Heart right ventricle (tissue), 16 donors: ENCODE data around the gene FOXD4. TPM values are rescaled to one million over a fixed set of nuclear protein-coding genes. Genes with fewer than 3 reads are reported as not detected.
A peak's percentile ranks its signal among the peaks of the same experiment; 100 is the strongest.
"Not testable (repeated sequence)": the region's sequence is repeated elsewhere in the genome, so short reads cannot be mapped to it uniquely, and the experiment has no call there.

Source experiments
- ATAC-seq, 8 donors: fragments of 200-7000 bp; cut with Tn5 transposase; one replicate each; pipeline ENCODE4 v1.9.1; 2020; ENCODE audit warnings: mild to moderate bottlenecking in 8 of 8, moderate library complexity in 8 of 8, moderate number of reproducible peaks in 1 of 8
- DNase-seq, 2 donors: peaks; one replicate each; pipeline ENCODE4 v3.0.0-alpha.2; 2020
- H3K27ac ChIP-seq, 10 donors: fragments of 200-600 bp; sonication (generic) in 2 of 10; one replicate each; pipeline versions ENCODE4 v1.5.0 to v1.8.0; 2020 to 2022; ENCODE audit warnings: mild to moderate bottlenecking in 3 of 10
- H3K27me3 ChIP-seq, 7 donors: fragments of 200-600 bp; one replicate each; pipeline ENCODE4 v1.8.0; 2021 to 2022; ENCODE audit warnings: mild to moderate bottlenecking in 2 of 7
- H3K36me3 ChIP-seq, 9 donors: fragments of 200-600 bp; sonication (generic) in 1 of 9; one replicate each; pipeline versions ENCODE4 v1.5.0 to v1.8.0; 2020 to 2022; ENCODE audit warnings: mild to moderate bottlenecking in 2 of 9
- H3K4me1 ChIP-seq, 9 donors: fragments of 200-600 bp; sonication (generic) in 1 of 9; one replicate each; pipeline versions ENCODE4 v1.5.0 to v1.8.0; 2020 to 2022; ENCODE audit warnings: mild to moderate bottlenecking in 4 of 9
- H3K4me3 ChIP-seq, 10 donors: fragments of 200-600 bp; sonication (generic) in 2 of 10; one replicate each; pipeline versions ENCODE4 v1.5.0 to v1.8.0; 2020 to 2022; ENCODE audit warnings: mild to moderate bottlenecking in 7 of 10, moderate library complexity in 2 of 10
- H3K9me3 ChIP-seq, 11 donors: fragments of 200-600 bp in 10 of 11; sonication (generic) in 2 of 11; one replicate each; pipeline versions ENCODE4 v1.5.0 to v1.8.0; 2013 to 2022; ENCODE audit warnings: mild to moderate bottlenecking in 2 of 11, control low read depth in 1 of 11, moderate library complexity in 1 of 11
- WGBS, 2 donors: extraction: QIAGEN DNeasy Blood & Tissue Kit; methylation state at CpG; one replicate each; pipeline ENCODE4 v1.1.7; 2013; ENCODE audit warnings: inconsistent platforms in 1 of 2; 5-methylcytosine and 5-hydroxymethylcytosine counted together
- intact Hi-C, 10 donors: fragments of 100-400 bp; cut with DNase I; formaldehyde crosslinking; loops; one replicate each; pipeline versions ENCODE4 v1.11.1 to v1.14.2; 2022
- polyA plus RNA-seq, 2 donors: library from polyadenylated mRNA; stranded (reverse); fragments of 200-250 nt; gene quantifications; one replicate each; pipeline ENCODE4 v1.2.3, GENCODE V29; 2013
- total RNA-seq, 10 donors: library from RNA; stranded (reverse); fragmentation: NEBNext Ultra II Directional in 3 of 10; extraction: Animal tissue kit (Norgen Biotek cat#: 25700) in 3 of 10; gene quantifications; one replicate each; pipeline versions ENCODE4 v1.2.1 to v1.2.4, GENCODE V29; 2021 to 2023
- donor health status: Arrhythmogenic right ventricular cardiomyopathy.
- donor health status: ischemic (EF 13 %, LVEDD 7.1; RV severe dilation, severe dysfunction).
- donor health status: healthy with polysubstance abuse.
- donor health status: DM: no; HTN: yes; CAD: no.
- donor health status: DM: no; HTN: no; CAD: no.
- donor health status: ischemic (EF 25% LVEDD 6.9; RV normal size, moderate dysfunction).
- donor health status: ischemic (EF 25% LVEDD 5.7; RV mildly dilated, moderate dysfunction).
- donor health status: healthy.
- donor health status: DM: yes; HTN: yes; CAD: no.
- donor health status: Ischemic cardiomyopathy.
- donor health status: ischemic (EF 35%, LVEDD 5.7; RV mildly dilated, moderate dysfunction).
- donor health status: nonischemic (EF 11% LVEDD 7.7; RV severe dilation, severe dysfunction).
- donor health status: DM: yes; HTN: yes; CAD: no.
- donor health status: PGD.
- donor health status: ischemic (EF 29% LVEDD 5.4; RV normal size, mild dysfunction).
- donor health status: nonischemic (EF 23%, LVEDD 6.1; RV moderate dilation, normal function).

The FOXD4 gene
- total and polyA plus RNA-seq, 12 donors, result 0.11 to 0.27 (median 0.13) TPM; not detected in 6

DNA sequence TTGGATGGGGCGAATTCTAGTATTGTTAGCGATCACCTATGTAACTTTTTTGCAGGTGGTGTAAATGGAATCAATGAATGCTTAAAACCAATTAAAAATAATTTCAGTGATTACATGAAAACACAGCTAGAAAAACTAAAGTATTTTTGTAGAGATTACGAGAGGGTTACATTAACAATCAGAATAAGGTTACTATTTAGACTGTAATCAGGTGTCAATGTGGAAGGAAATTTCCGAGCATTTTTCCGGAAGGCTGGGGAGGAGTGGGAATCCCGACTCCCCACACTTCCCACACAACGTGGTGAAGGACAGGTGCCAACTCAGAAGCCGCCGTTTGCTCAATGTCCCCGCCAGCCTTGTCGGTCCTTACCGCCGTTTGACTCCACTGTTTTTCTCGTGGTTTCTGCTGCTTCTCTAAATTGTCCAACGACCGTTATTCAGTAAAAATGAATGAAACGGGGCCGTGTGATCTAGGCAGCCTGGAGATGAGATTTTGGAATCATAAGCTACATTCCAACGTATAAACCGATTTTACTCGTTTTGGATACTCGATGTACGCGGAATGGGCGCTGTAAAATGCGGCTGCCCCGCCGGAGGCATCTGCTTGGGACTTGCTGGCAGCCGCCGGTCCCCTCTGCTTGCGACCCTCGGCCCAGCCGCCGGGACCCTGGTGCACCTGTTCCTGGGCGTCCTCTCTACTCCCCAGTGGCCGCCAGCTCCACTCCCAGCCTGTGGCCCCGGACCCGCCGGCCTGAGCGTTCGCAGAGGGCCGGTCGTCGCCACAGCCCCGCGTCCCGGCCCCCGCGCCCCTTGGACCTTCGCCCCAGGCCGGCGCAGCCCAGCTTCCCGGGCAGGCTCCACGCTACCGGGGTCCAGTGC, 5.4 kb downstream of the FOXD4 start:
- Histone ChIP-seq H3K4me3 (peak overlapping the region in 8 of 10 donors; percentile 50 to 62 (median 54)), H3K4me1 (peaks cover 0 to 34% (median 18%) of the 10 kb centered on the region in 9 donors), H3K27me3 (peaks cover 11 to 93% (median 85%) of the 10 kb centered on the region in 7 donors), H3K27ac (peak overlapping the region in 5 of 10 donors; percentile 15 to 78 (median 67))
- H3K9me3 ChIP-seq, H3K36me3 ChIP-seq, DNase-seq, intact Hi-C loops: not testable (repeated sequence)
- 7 to 8% methylated on average over 45 to 46 of the region's 55 CpGs for WGBS, 2 donors
- ATAC-seq, result peak in 4 of 8 donors; percentile 9 to 51 (median 28)

DNA sequence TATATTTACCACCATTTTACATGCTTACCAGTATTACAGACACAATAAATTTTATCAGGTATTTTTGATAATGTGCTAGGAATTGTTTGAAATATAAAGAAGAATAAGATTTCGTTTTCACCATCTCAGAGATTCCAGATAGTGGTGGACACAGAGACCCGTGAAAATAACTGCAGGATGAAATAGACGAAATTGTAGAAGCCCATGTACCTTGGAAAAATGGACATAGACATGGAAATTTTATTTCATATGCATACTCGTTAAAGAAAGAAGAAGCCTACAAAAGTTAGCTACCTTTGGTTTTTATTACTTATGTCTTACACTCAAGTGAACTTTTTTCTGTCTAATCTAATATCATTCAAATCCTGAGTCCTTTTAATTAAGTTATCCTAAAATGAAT, 7.5 kb downstream of the FOXD4 start:
- peaks cover 11 to 90% (median 81%) of the 10 kb centered on the region in 7 donors for H3K27me3 ChIP-seq
- 34 to 35% methylated on average over 3 to 4 of the region's 4 CpGs for WGBS, 2 donors
- intact Hi-C loops, H3K36me3 ChIP-seq, H3K4me3 ChIP-seq, H3K27ac ChIP-seq, ATAC-seq, H3K9me3 ChIP-seq, DNase-seq: not testable (repeated sequence)
- peaks cover 0 to 24% (median 18%) of the 10 kb centered on the region in 9 donors for H3K4me1 ChIP-seq

DNA sequence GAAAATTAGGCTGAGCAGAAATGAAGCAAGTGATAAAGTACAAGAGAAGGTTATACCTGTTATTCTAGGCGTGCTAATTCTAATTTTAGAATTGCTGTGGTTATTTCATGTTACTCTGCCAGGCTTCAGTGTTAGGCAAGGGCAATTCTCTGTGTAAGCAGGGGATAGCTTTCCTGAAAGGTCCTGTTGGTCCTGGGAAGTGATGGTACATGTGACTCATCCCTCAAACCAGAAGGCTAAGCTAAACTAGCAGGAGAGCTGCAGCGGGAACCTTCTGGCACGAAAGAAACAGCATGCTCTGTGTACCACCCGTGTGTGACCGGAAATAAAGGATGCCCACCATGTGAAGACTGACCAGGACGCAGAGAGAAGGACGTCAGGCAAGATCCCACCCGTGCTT, 8.7 kb downstream of the FOXD4 start:
- H3K27ac ChIP-seq, DNase-seq, H3K9me3 ChIP-seq, ATAC-seq, H3K36me3 ChIP-seq, intact Hi-C loops, H3K4me3 ChIP-seq: not testable (repeated sequence)
- Histone ChIP-seq H3K27me3 (peaks cover 7 to 86% (median 72%) of the 10 kb centered on the region in 7 donors), H3K4me1 (peaks cover 0 to 19% (median 13%) of the 10 kb centered on the region in 9 donors)
- WGBS, 2 donors, result 20 to 30% methylated on average over 4 to 6 of the region's 8 CpGs

DNA sequence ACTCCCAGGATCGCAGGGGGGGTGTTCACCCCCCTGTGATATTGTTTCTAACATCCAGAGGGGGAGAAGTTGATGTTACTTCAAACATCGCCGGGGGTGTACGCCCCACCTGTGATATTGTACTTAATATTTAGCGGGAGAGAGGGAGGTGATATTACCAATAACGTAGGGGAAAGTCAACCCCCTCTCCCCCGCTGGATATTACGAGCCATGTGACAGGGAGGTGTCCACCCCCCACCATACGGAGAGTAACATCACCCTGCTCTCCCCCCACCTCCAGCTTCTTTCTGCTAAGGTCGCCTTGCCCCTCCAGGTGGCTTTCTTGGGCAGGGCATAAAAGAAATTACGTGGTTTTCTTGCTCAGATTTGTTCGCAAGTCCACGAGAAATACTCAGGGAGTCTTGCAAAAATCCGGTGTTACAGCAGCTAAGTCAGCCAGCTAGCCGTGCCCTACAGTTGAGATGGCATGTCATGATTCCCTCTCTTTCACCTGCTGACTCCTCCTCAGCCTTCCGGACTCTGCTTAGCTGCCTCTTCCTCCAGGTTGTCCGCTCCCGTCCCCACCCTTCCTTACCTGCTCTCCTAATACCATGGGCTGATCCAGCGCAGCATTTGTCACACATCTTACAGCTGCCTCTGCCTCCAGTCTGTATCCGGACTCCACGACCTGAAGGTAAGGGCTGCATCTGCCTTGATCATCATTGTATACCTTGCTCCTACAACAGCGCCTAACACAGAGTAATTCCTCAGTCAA, 9.3 kb downstream of the FOXD4 start:
- H3K27ac ChIP-seq, H3K36me3 ChIP-seq, H3K4me3 ChIP-seq, ATAC-seq, H3K9me3 ChIP-seq, DNase-seq, intact Hi-C loops: not testable (repeated sequence)
- WGBS, 2 donors, result 19 to 24% methylated on average over 20 to 21 of the region's 22 CpGs
- Histone ChIP-seq H3K4me1 (peaks cover 0 to 13% (median 8%) of the 10 kb centered on the region in 9 donors), H3K27me3 (peaks cover 7 to 83% (median 66%) of the 10 kb centered on the region in 7 donors)

DNA sequence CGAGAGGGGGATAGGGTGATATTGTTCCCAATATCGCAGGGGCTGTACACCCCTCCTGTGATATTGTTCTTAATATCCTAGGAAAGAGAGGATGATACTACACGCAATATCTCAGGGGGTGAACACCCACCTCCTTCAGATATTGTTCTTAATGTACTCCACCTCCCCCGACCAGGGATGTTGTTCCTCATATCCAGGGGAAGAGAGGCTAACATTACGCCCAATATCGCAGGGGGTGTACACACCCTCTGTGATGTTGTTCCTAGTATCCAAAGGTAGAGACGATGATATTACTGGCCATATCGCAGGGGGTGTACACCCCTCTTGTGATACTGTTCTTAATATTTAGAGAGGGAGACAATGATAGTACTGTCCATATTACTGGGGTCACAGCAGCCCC, 12.2 kb downstream of the FOXD4 start:
- intact Hi-C loops, H3K4me3 ChIP-seq, ATAC-seq, H3K27ac ChIP-seq, H3K9me3 ChIP-seq, DNase-seq, H3K4me1 ChIP-seq, H3K36me3 ChIP-seq: not testable (repeated sequence)
- WGBS, 2 donors, result 84 to 86% methylated on average over 8 of the region's 8 CpGs
- peaks cover 0 to 56% (median 39%) of the 10 kb centered on the region in 7 donors for H3K27me3 ChIP-seq

DNA sequence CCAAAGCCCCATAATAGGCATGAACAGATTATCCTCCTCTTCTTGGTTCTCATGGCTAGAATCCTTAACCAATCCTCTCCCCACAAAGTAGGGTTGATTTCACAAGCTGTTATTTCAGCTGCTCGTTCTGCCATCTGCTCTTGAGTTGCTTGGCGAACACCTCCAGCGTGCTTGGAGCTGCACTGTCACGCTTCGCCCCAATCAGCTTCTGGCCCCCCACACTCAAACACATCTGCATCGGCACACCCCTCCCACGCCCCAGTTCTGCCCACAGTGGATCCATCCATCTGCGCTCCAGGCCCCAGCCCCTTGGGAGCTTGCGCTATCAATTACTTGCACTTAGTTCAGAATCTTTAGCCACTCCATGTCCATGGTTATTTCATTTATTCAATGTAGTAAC, 17.8 kb downstream of the FOXD4 start:
- H3K36me3 ChIP-seq, H3K4me1 ChIP-seq, DNase-seq, H3K9me3 ChIP-seq, intact Hi-C loops, H3K4me3 ChIP-seq, ATAC-seq, H3K27ac ChIP-seq: not testable (repeated sequence)
- WGBS, 2 donors, result 90% methylated on average over 9 of the region's 9 CpGs
- peaks cover 0 to 11% (median 0%) of the 10 kb centered on the region in 7 donors for H3K27me3 ChIP-seq

DNA sequence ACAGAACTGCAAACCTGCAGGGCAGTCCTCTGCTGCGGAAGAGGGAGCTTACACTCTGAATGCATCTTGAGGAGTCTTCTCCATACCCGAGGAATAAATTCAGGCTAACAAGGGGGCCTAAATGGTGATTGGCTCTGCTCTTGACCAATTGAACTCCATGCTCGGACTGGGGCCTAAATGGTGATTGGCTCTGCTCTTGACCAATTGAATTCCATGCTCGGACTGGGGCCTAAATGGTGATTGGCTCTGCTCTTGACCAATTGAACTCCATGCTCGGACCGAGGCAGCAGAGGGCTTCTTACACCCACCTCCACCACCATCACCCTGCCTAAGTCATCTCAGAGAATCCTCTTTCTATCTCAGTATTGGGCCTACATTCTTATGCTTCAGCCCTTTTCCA, 18.4 kb downstream of the FOXD4 start:
- H3K9me3 ChIP-seq, intact Hi-C loops, H3K36me3 ChIP-seq, H3K4me1 ChIP-seq, ATAC-seq, H3K27me3 ChIP-seq, DNase-seq, H3K4me3 ChIP-seq, H3K27ac ChIP-seq: not testable (repeated sequence)
- 80 to 85% methylated on average over 6 of the region's 6 CpGs for WGBS, 2 donors

DNA sequence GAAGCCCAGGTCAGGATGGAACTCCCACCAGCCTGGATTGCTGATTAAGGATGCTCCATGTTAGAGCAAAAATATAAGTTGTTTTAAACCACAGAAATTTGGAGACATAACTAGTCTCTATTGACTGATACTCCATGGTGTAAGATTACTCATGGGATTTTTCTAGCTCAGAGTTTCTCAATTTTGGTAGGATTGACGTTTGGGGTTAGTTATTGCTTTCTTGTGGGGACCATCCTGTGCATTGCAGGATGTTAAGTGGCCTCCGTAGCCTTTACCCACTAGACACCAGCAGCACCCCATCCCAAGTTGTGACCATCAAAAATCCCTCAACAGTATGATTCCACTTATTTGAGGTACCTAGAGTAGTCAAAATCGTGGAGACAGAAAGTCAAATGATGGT, 19.4 kb downstream of the FOXD4 start:
- H3K4me3 ChIP-seq, intact Hi-C loops, H3K27ac ChIP-seq, H3K9me3 ChIP-seq, H3K4me1 ChIP-seq, ATAC-seq, H3K27me3 ChIP-seq, H3K36me3 ChIP-seq, DNase-seq: not testable (repeated sequence)
- WGBS, 2 donors, result 71 to 79% methylated on average over 2 to 3 of the region's 3 CpGs

DNA sequence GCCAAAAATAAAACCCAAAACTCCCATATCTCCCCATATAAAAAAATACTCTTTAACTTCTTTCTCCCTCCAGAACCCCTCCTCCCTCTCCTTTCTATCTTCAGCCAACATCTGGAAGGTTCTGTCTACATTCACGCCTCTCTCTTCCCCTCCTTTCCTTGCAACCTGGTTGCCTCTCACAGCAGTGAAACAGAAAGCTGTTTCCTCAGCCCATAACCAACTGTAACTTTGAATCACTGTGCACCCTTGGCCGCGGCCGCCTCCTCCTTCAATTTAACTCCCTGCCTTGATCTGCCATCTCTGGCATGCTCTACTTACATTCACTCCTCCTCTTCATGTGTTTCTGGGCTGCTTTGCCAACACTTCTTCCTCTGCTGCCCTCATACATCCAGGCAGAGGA, 23.2 kb downstream of the FOXD4 start:
- WGBS, 2 donors, result 66 to 72% methylated on average over 4 of the region's 4 CpGs
- H3K36me3 ChIP-seq, DNase-seq, H3K27me3 ChIP-seq, intact Hi-C loops, H3K9me3 ChIP-seq, H3K27ac ChIP-seq, H3K4me1 ChIP-seq, H3K4me3 ChIP-seq: not testable (repeated sequence)
- peak in 1 of 8 donors; percentile 17 for ATAC-seq

DNA sequence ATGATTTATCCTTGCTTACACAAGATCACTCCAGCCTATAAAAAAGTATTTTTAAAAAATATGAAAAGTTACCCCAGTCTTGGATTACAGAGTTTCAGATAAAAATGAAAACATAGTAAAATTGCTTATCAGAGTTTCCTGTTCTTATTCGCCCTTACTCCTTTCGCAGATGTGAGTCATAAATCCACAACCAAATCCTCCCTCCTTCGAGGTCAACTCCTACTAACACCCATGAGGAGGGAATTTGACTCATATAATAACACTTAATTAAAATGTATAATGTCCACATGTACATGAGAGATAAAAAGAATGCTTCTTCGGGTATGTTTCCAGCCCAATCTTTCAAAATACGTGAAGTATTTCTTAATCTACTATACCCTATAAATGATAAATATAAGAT, 23.9 kb downstream of the FOXD4 start:
- H3K9me3 ChIP-seq, DNase-seq, H3K4me1 ChIP-seq, H3K27me3 ChIP-seq, H3K36me3 ChIP-seq, intact Hi-C loops, H3K4me3 ChIP-seq, H3K27ac ChIP-seq: not testable (repeated sequence)
- WGBS, 2 donors, result 48 to 60% methylated on average over 4 of the region's 5 CpGs
- peak in 1 of 8 donors; percentile 16 for ATAC-seq

DNA sequence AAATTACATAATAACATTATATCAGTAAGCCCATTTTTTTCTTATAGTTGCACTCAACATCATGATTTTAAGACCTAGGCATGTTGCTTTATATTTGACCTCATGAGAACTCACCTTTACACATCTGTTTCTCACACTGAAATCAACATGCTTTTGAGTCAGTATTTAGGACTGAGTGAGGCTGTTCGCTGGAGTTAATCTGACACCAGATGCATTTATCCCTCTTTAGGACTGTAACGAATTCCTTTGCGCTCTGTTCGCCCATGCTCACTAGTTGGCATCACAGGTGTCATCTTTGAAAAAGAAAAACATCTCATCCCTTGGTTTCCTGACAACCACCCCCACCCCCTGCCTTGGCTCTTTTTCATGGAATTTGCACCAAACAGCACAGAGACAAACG, 24.3 kb downstream of the FOXD4 start:
- H3K27ac ChIP-seq, DNase-seq, H3K4me1 ChIP-seq, H3K9me3 ChIP-seq, H3K36me3 ChIP-seq, intact Hi-C loops, H3K4me3 ChIP-seq, H3K27me3 ChIP-seq, ATAC-seq: not testable (repeated sequence)
- WGBS, 2 donors, result 89 to 90% methylated on average over 4 of the region's 5 CpGs
